Endothelial cell of umbilical vein (primary cell): ENCODE data around the gene SRGAP1. TPM values are rescaled to one million over a fixed set of nuclear protein-coding genes. Genes with fewer than 3 reads are reported as not detected.

Experiments used
- BruUV-seq: library from RNA; stranded (reverse); fragments of 400-500 nt; replicated peaks from 2 replicates; lab custom pipeline; 2021; lab: Mats Ljungman, UMichigan
- CTCF ChIA-PET: fragments of 300-600, 350-600 bp; sonication (Branson Sonifier 250); formaldehyde crosslinking; loops from one replicate; lab custom pipeline; 2021; ENCODE audit warnings: antibody characterized with exemption, inconsistent platforms; lab: Charles Lee
- POLR2A ChIA-PET: fragments of 300-600, 350-600 bp; sonication (Branson Sonifier 250); formaldehyde crosslinking; loops from one replicate; lab custom pipeline; 2021; ENCODE audit warnings: antibody characterized with exemption, inconsistent platforms; lab: Charles Lee
- DNase-seq: peaks from one replicate; pipeline ENCODE4 v3.0.0-alpha.2; 2011; ENCODE audit warnings: low read depth, low spot score
- FAIRE-seq: peaks from 2 replicates; lab custom pipeline; 2011; peaks lifted over from hg19 to GRCh38; lab: Jason Lieb, UNC
- H2AFZ ChIP-seq: 2 replicates; pipeline ENCODE4 v1.6.0; 2012; ENCODE audit warnings: low read depth, low read length, control low read depth, inconsistent platforms
- H3K27ac ChIP-seq: 2 replicates; pipeline ENCODE4 v1.5.1; 2011; ENCODE audit warnings: low read depth, mild to moderate bottlenecking, control low read depth, low read length, moderate library complexity; ENCODE audit not compliant: insufficient read depth
- H3K27me3 ChIP-seq, 2 experiments: 2 replicates each; pipeline versions ENCODE4 v1.6.0 to v1.6.1; 2011; ENCODE audit warnings: low read length in 2 of 2, mixed read lengths in 1 of 2; ENCODE audit not compliant: control insufficient read depth in 2 of 2, insufficient read depth in 2 of 2
- H3K36me3 ChIP-seq, 2 experiments: 2 replicates in 1 of 2; 3 replicates in 1 of 2; pipeline ENCODE4 v1.5.1; 2011; ENCODE audit warnings: low read length in 2 of 2, mild to moderate bottlenecking in 1 of 2, moderate library complexity in 1 of 2; ENCODE audit not compliant: control insufficient read depth in 2 of 2, insufficient read depth in 2 of 2; ENCODE audit errors: extremely low read depth in 1 of 2
- H3K4me1 ChIP-seq: 3 replicates; pipeline ENCODE4 v1.5.1; 2011; ENCODE audit warnings: mild to moderate bottlenecking, low read length; ENCODE audit not compliant: control insufficient read depth, insufficient read depth; ENCODE audit errors: extremely low read depth
- H3K4me2 ChIP-seq: 2 replicates; pipeline ENCODE4 v1.6.1; 2011; ENCODE audit warnings: low read length, control low read depth, mixed read lengths; ENCODE audit not compliant: insufficient read depth
- H3K4me3 ChIP-seq, 3 experiments: fragments of 200-600 bp in 1 of 3; sonication (generic), shearing (Covaris generic) in 1 of 3; replicated peaks in 1 of 3; 2 replicates each; pipeline ENCODE4 v1.5.1; 2011 to 2016; ENCODE audit warnings: control low read depth in 3 of 3, low read length in 3 of 3, mild to moderate bottlenecking in 2 of 3, inconsistent platforms in 1 of 3, low read depth in 1 of 3, moderate library complexity in 1 of 3; ENCODE audit not compliant: insufficient read depth in 1 of 3
- H3K79me2 ChIP-seq: 2 replicates; pipeline ENCODE4 v1.6.0; 2012; ENCODE audit warnings: low read length, inconsistent platforms; ENCODE audit not compliant: control insufficient read depth, insufficient read depth
- H3K9ac ChIP-seq: replicated peaks from 2 replicates; pipeline ENCODE3; 2011; ENCODE audit warnings: low read length, control low read depth; ENCODE audit not compliant: insufficient read depth; ENCODE audit errors: extremely low read depth
- H3K9me1 ChIP-seq: replicated peaks from 3 replicates; pipeline ENCODE4 v1.6.0; 2011; ENCODE audit warnings: mild to moderate bottlenecking, low read length; ENCODE audit not compliant: control insufficient read depth, insufficient read depth; ENCODE audit errors: extremely low read depth
- H3K9me3 ChIP-seq: replicated peaks from 2 replicates; pipeline ENCODE4 v1.5.1; 2012; ENCODE audit warnings: low read length, inconsistent platforms; ENCODE audit not compliant: control insufficient read depth, insufficient read depth
- H4K20me1 ChIP-seq: replicated peaks from 2 replicates; pipeline ENCODE3; 2011; ENCODE audit warnings: mild to moderate bottlenecking, low read length; ENCODE audit not compliant: control insufficient read depth, insufficient read depth; ENCODE audit errors: extremely low read depth
- EZH2 ChIP-seq: IDR thresholded peaks from 2 replicates; pipeline ENCODE4 v1.6.1; 2012; ENCODE audit warnings: borderline replicate concordance, low read depth, mild to moderate bottlenecking, moderate library complexity, low read length, inconsistent platforms; ENCODE audit not compliant: severe bottlenecking
- FOS ChIP-seq: IDR thresholded peaks from 2 replicates; pipeline ENCODE4 v1.6.1; 2011; ENCODE audit warnings: mild to moderate bottlenecking, low read length, moderate library complexity, borderline replicate concordance; ENCODE audit not compliant: insufficient read depth
- GATA2 ChIP-seq: IDR thresholded peaks from 2 replicates; pipeline ENCODE4 v1.7.0; 2011; ENCODE audit warnings: low read depth, mild to moderate bottlenecking, moderate library complexity, mixed read lengths, low read length; ENCODE audit not compliant: insufficient read length, insufficient read depth
- JUN ChIP-seq: IDR thresholded peaks from 2 replicates; pipeline ENCODE4 v1.6.1; 2011; ENCODE audit warnings: borderline replicate concordance, low read depth; ENCODE audit not compliant: insufficient read length, insufficient read depth
- MYC ChIP-seq: IDR thresholded peaks from one replicate; pipeline ENCODE4 v1.6.1; 2011; ENCODE audit warnings: mild to moderate bottlenecking, low read depth, low read length
- POLR2A ChIP-seq: IDR thresholded peaks from 2 replicates; pipeline ENCODE4 v1.6.1; 2012; ENCODE audit warnings: low read depth, mild to moderate bottlenecking, control low read depth, low read length
- POLR2AphosphoS5 ChIP-seq: IDR thresholded peaks from 2 replicates; pipeline ENCODE4 v1.6.1; 2012; ENCODE audit warnings: low read depth, mild to moderate bottlenecking, control low read depth, low read length, moderate library complexity; ENCODE audit not compliant: insufficient read depth
- dilution Hi-C: fragments of 300-500 bp; cut with MboI; formaldehyde crosslinking; loops from one replicate; pipeline ENCODE4 v1.15.0; 2019; ENCODE audit warnings: low sequenced_read_pairs; ENCODE audit not compliant: extremely low pct_ligation_motif_present
- intact Hi-C: fragments of 100-400 bp; cut with micrococcal nuclease; formaldehyde crosslinking; loops from one replicate; pipeline ENCODE4 v1.10.0; 2022
- polyA plus RNA-seq, 4 experiments: library from polyadenylated mRNA; depleted of rRNA in 3 of 4; stranded (reverse) in 3 of 4; unstranded in 1 of 4; fragments of >200 nt; gene quantifications; 2 replicates each; pipeline versions ENCODE4 v1.2.1 to v1.2.3, GENCODE V29; 2011 to 2012; ENCODE audit warnings: missing spikeins in 1 of 4
- total RNA-seq: library from RNA; stranded (reverse); gene quantifications from 2 replicates; pipeline ENCODE4 v1.2.3, GENCODE V29; 2021
- TF ChIP-seq, protein P1 (sequence below): IDR thresholded peaks from 2 replicates; pipeline ENCODE4 v1.6.1; 2011; ENCODE audit not compliant: insufficient read depth, insufficient read length
- TF ChIP-seq, protein P2 (sequence below), 2 donors: IDR thresholded peaks; 1 replicate in 1 of 2; 2 replicates in 1 of 2; pipeline ENCODE4 v1.5.1; 2011; ENCODE audit warnings: low read length in 2 of 2, mild to moderate bottlenecking in 2 of 2, moderate library complexity in 2 of 2, control low read depth in 1 of 2, inconsistent platforms in 1 of 2, low read depth in 1 of 2; ENCODE audit not compliant: insufficient read depth in 1 of 2; ENCODE audit errors: extremely low read depth in 1 of 2

The SRGAP1 gene
- total and polyA plus RNA-seq, 2 donors (not counting 3 experiments of a cell fraction or from before 2014, with no cell fraction given): 4.9 to 16.3 TPM

- H3K4me3 ChIP-seq: no peak overlapping the region
- FAIRE-seq: no peak
- peaks cover 1 to 3% of the 10 kb centered on the region in 2 experiments for H3K36me3 ChIP-seq
- DNase-seq: no peak
- H3K79me2 ChIP-seq: no peaks in the 10 kb centered on the region
- no peak overlapping the region for H3K9ac ChIP-seq
- H4K20me1 ChIP-seq: no peaks in the 10 kb centered on the region
- no peaks in the 10 kb centered on the region for H3K9me3 ChIP-seq
- POLR2A ChIA-PET: no interaction called here
- no peak overlapping the region for H3K27ac ChIP-seq
- no TSS peak for BruUV-seq
- no peak overlapping the region for H3K4me2 ChIP-seq
- no peaks in the 10 kb centered on the region for H3K4me1 ChIP-seq
- intact Hi-C loops (no loop called here), dilution Hi-C loops (no loop called here)
- no peaks in the 10 kb centered on the region for H3K9me1 ChIP-seq
- no peak overlapping the region for H2AFZ ChIP-seq
- TF ChIP-seq, protein P1, sequence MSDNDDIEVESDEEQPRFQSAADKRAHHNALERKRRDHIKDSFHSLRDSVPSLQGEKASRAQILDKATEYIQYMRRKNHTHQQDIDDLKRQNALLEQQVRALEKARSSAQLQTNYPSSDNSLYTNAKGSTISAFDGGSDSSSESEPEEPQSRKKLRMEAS: no peak
- no peak for TF ChIP-seq MYC
- CTCF ChIA-PET: interaction anchor here (2.1 kb wide), 1 partner anchor 14 kb away, joined by 5 read pairs; no protein-coding TSS in a partner anchor
- H3K27me3 ChIP-seq: no peaks in the 10 kb centered on the region
These were observed 35.9 kb upstream of the SRGAP1 start for GRCh38 chr12:63808631-63809030.

GRCh38 chr12:63809566-63809965 is 34.9 kb upstream of the SRGAP1 start:
- no peaks in the 10 kb centered on the region for H3K79me2 ChIP-seq
- POLR2A ChIA-PET: no interaction called here

More at GRCh38 chr12:63809566-63809965, 34.9 kb upstream of the SRGAP1 start:
- no TSS peak for BruUV-seq
- Histone ChIP-seq H3K4me2 (no peak overlapping the region), H3K27ac (no peak overlapping the region), H2AFZ (no peak overlapping the region), H3K27me3 (no peaks in the 10 kb centered on the region), H4K20me1 (no peaks in the 10 kb centered on the region), H3K9ac (no peak overlapping the region), H3K9me3 (no peaks in the 10 kb centered on the region), H3K9me1 (no peaks in the 10 kb centered on the region), H3K4me3 (no peak overlapping the region), H3K36me3 (peaks cover 1 to 3% of the 10 kb centered on the region in 2 experiments), H3K4me1 (no peaks in the 10 kb centered on the region)
- no peak for DNase-seq
- CTCF ChIA-PET: interaction anchor here (2.1 kb wide), 1 partner anchor 13 kb away, joined by 5 read pairs; no protein-coding TSS in a partner anchor
- TF ChIP-seq GATA2 (no peak), FOS (no peak), POLR2A (no peak), POLR2AphosphoS5 (no peak), EZH2 (no peak), JUN (no peak), MYC (no peak)
- TF ChIP-seq, protein P1: no peak
- TF ChIP-seq, protein P2, sequence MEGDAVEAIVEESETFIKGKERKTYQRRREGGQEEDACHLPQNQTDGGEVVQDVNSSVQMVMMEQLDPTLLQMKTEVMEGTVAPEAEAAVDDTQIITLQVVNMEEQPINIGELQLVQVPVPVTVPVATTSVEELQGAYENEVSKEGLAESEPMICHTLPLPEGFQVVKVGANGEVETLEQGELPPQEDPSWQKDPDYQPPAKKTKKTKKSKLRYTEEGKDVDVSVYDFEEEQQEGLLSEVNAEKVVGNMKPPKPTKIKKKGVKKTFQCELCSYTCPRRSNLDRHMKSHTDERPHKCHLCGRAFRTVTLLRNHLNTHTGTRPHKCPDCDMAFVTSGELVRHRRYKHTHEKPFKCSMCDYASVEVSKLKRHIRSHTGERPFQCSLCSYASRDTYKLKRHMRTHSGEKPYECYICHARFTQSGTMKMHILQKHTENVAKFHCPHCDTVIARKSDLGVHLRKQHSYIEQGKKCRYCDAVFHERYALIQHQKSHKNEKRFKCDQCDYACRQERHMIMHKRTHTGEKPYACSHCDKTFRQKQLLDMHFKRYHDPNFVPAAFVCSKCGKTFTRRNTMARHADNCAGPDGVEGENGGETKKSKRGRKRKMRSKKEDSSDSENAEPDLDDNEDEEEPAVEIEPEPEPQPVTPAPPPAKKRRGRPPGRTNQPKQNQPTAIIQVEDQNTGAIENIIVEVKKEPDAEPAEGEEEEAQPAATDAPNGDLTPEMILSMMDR (IDR thresholded peaks at IDR 0.05; ENCODE audit: extremely low read depth in 1 of 2, insufficient read depth in 1 of 2, low read depth in 1 of 2, low read length in 2 of 2): no peak
- FAIRE-seq: no peak
- dilution Hi-C loops: no loop called here
- intact Hi-C loops: no loop called here
